Caco-2 (cell line): ENCODE results near the gene DAGLB. TPM values are rescaled to one million over a fixed set of nuclear protein-coding genes. Genes with fewer than 3 reads are reported as not detected.
A peak's percentile ranks its signal among the peaks of the same experiment; 100 is the strongest.

ENCODE experiments used
- BruUV-seq: library from RNA; stranded (reverse); fragments of 400-500 nt; replicated peaks from 2 replicates; lab custom pipeline; 2021; lab: Mats Ljungman, UMichigan
- CTCF ChIA-PET: fragments of 300-600 bp; sonication (Branson Sonifier 250); formaldehyde crosslinking; loops from one replicate; lab custom pipeline; 2022; ENCODE audit warnings: antibody characterized with exemption; lab: Charles Lee
- POLR2A ChIA-PET: fragments of 300-600 bp; sonication (Branson Sonifier 250); formaldehyde crosslinking; loops from one replicate; lab custom pipeline; 2022; ENCODE audit warnings: antibody characterized with exemption; lab: Charles Lee
- DNase-seq, 2 experiments: peaks; one replicate each; pipeline versions ENCODE4 v3.0.0 to v3.0.0-alpha.2; 2020 to 2022
- H3K27me3 ChIP-seq: replicated peaks from 2 replicates; pipeline ENCODE4 v1.6.0; 2011; ENCODE audit warnings: low read length; ENCODE audit not compliant: control insufficient read depth, insufficient read depth
- H3K36me3 ChIP-seq: 2 replicates; pipeline ENCODE4 v1.5.1; 2011; ENCODE audit warnings: low read length; ENCODE audit not compliant: control insufficient read depth, insufficient read depth
- H3K4me1 ChIP-seq: fragments of 250-450 bp; sonication (Bioruptor Pico); 2 replicates; pipeline ENCODE4 v1.5.1; 2020; ENCODE audit warnings: mild to moderate bottlenecking
- H3K4me3 ChIP-seq: 2 replicates; pipeline ENCODE4 v1.5.1; 2011; ENCODE audit warnings: low read depth, mild to moderate bottlenecking, control low read depth, low read length
- H3K9me3 ChIP-seq: fragments of 250-450 bp; sonication (Bioruptor Pico); 2 replicates; pipeline ENCODE4 v1.5.1; 2020; ENCODE audit warnings: mild to moderate bottlenecking, moderate library complexity
- H3K27ac Mint-ChIP-seq: one replicate; pipeline ENCODE4 v1.8.0; 2022; ENCODE audit warnings: mixed read lengths; ENCODE audit not compliant: unreplicated experiment
- H3K27me3 Mint-ChIP-seq: one replicate; pipeline ENCODE4 v1.8.0; 2022; ENCODE audit warnings: mixed read lengths; ENCODE audit not compliant: insufficient read depth, unreplicated experiment
- H3K36me3 Mint-ChIP-seq: one replicate; pipeline ENCODE4 v1.8.0; 2022; ENCODE audit warnings: mild to moderate bottlenecking, mixed read lengths; ENCODE audit not compliant: insufficient read depth, unreplicated experiment
- H3K4me1 Mint-ChIP-seq: one replicate; pipeline ENCODE4 v1.8.0; 2022; ENCODE audit warnings: low read depth, mixed read lengths; ENCODE audit not compliant: unreplicated experiment
- H3K4me3 Mint-ChIP-seq: one replicate; pipeline ENCODE4 v1.8.0; 2022; ENCODE audit warnings: mild to moderate bottlenecking, moderate library complexity, mixed read lengths; ENCODE audit not compliant: unreplicated experiment
- H3K9me3 Mint-ChIP-seq: one replicate; pipeline ENCODE4 v1.8.0; 2022; ENCODE audit warnings: mixed read lengths; ENCODE audit not compliant: unreplicated experiment
- CTCF ChIP-seq, 2 experiments: fragments of 200-600 bp in 1 of 2; IDR thresholded peaks; 1 replicate in 1 of 2; 2 replicates in 1 of 2; pipeline versions ENCODE4 v1.5.1 to v1.8.0; 2011 to 2022; ENCODE audit warnings: antibody characterized with exemption in 1 of 2, control low read depth in 1 of 2, inconsistent platforms in 1 of 2, low read depth in 1 of 2, low read length in 1 of 2, mild to moderate bottlenecking in 1 of 2, moderate library complexity in 1 of 2; ENCODE audit not compliant: insufficient read depth in 1 of 2, severe bottlenecking in 1 of 2, unreplicated experiment in 1 of 2
- intact Hi-C: fragments of 100-400 bp; cut with micrococcal nuclease; formaldehyde crosslinking; loops from one replicate; pipeline ENCODE4 v1.10.0; 2022; ENCODE audit not compliant: unreplicated experiment
- total RNA-seq: library from RNA; stranded (reverse); gene quantifications from 2 replicates; pipeline ENCODE4 v1.2.3, GENCODE V29; 2022

The DAGLB gene
- total RNA-seq, 1 experiment from 2014 or later: 25.8 TPM

GRCh38 chr7:6448943-6449543 is 1.3 kb upstream of the DAGLB start:
- Histone ChIP-seq H3K4me1 (no peaks in the 10 kb centered on the region), H3K4me3 (no peak overlapping the region), H3K9me3 (no peaks in the 10 kb centered on the region), H3K27me3 (no peaks in the 10 kb centered on the region), H3K36me3 (0 out of 2 replicates have a peak, but pooled peaks cover 1% of the 10 kb centered on the region)
- Mint-ChIP-seq H3K36me3 (peaks cover 33% of the 10 kb centered on the region), H3K4me1 (peaks cover 16% of the 10 kb centered on the region), H3K4me3 (peak overlapping the region; percentile 86), H3K27me3 (no peaks in the 10 kb centered on the region), H3K27ac (peak overlapping the region; percentile 59), H3K9me3 (no peaks in the 10 kb centered on the region)
- ChIA-PET POLR2A (interaction anchor here (0.5 kb wide), 1 partner anchor 117 kb away, joined by 3 read pairs; no protein-coding TSS in a partner anchor), CTCF (no interaction called here)
- TF ChIP-seq CTCF (IDR thresholded peaks at IDR 0.05; ENCODE audit: insufficient read depth in 1 of 2, low read depth in 1 of 2, low read length in 1 of 2, severe bottlenecking in 1 of 2, unreplicated experiment in 1 of 2): no peak
- no TSS peak for BruUV-seq
- no peak for DNase-seq
- intact Hi-C loops: no loop called here

GRCh38 chr7:6446838-6447580 is 745 bp downstream of the DAGLB start:
- DNase-seq: peak; percentile 49 to 62
- Histone ChIP-seq H3K9me3 (no peaks in the 10 kb centered on the region), H3K4me3 (peak overlapping the region; percentile 97), H3K4me1 (no peaks in the 10 kb centered on the region), H3K27me3 (no peaks in the 10 kb centered on the region), H3K36me3 (peaks cover 3% of the 10 kb centered on the region; the same call in 1 of the 2 replicates)
- ChIA-PET CTCF (interaction anchor here (0.6 kb wide), 1 partner anchor 449 kb away, joined by 5 read pairs; no protein-coding TSS in a partner anchor), POLR2A (no interaction called here)
- Mint-ChIP-seq H3K4me3 (peak overlapping the region; percentile 86), H3K36me3 (peaks cover 49% of the 10 kb centered on the region), H3K27me3 (no peaks in the 10 kb centered on the region), H3K27ac (peak overlapping the region; percentile 95), H3K9me3 (no peaks in the 10 kb centered on the region), H3K4me1 (peaks cover 9% of the 10 kb centered on the region)
- TF ChIP-seq CTCF (IDR thresholded peaks at IDR 0.05; ENCODE audit: insufficient read depth in 1 of 2, low read depth in 1 of 2, low read length in 1 of 2, severe bottlenecking in 1 of 2, unreplicated experiment in 1 of 2): no peak
- intact Hi-C loops: no loop called here
- BruUV-seq: TSS peak; percentile 33

GRCh38 chr7:6444516-6445269 is 3.1 kb downstream of the DAGLB start:
- no peak for TF ChIP-seq CTCF (IDR thresholded peaks at IDR 0.05; ENCODE audit: insufficient read depth in 1 of 2, low read depth in 1 of 2, low read length in 1 of 2, severe bottlenecking in 1 of 2, unreplicated experiment in 1 of 2)
- Mint-ChIP-seq H3K9me3 (no peaks in the 10 kb centered on the region), H3K36me3 (peaks cover 64% of the 10 kb centered on the region), H3K4me3 (no peak overlapping the region), H3K4me1 (peaks cover 9% of the 10 kb centered on the region), H3K27me3 (no peaks in the 10 kb centered on the region), H3K27ac (no peak overlapping the region)
- no peaks in the 10 kb centered on the region for H3K4me1 ChIP-seq
- BruUV-seq: no TSS peak
- ChIA-PET CTCF (interaction anchor here (0.6 kb wide), 1 partner anchor 413 kb away, joined by 3 read pairs; the partner anchor contains the start of gene ANKRD61), POLR2A (no interaction called here)
- H3K9me3 ChIP-seq: no peaks in the 10 kb centered on the region
- no peaks in the 10 kb centered on the region for H3K27me3 ChIP-seq
- intact Hi-C loops: no loop called here
- H3K36me3 ChIP-seq: peaks cover 4% of the 10 kb centered on the region; the same call in 1 of the 2 replicates
- H3K4me3 ChIP-seq: no peak overlapping the region
- DNase-seq: no peak
